H1 (cell line): ENCODE results near the gene SSTR5. TPM values are rescaled to one million over a fixed set of nuclear protein-coding genes. Genes with fewer than 3 reads are reported as not detected.

Experiments used
- CTCF ChIA-PET: fragments of 300-600 bp; sonication (Branson Sonifier 250); formaldehyde crosslinking; loops from one replicate; lab custom pipeline; 2021; ENCODE audit not compliant: partially characterized antibody; lab: Charles Lee
- POLR2A ChIA-PET: fragments of 300-600 bp; sonication (Branson Sonifier 250); formaldehyde crosslinking; loops from one replicate; lab custom pipeline; 2021; ENCODE audit warnings: inconsistent platforms; ENCODE audit not compliant: partially characterized antibody; lab: Charles Lee
- DNase-seq, 2 experiments: peaks; one replicate each; pipeline versions ENCODE4 v3.0.0 to v3.0.0-alpha.2; 2010 to 2022; ENCODE audit warnings: low spot score in 2 of 2, low read depth in 1 of 2, mixed read lengths in 1 of 2
- FAIRE-seq: peaks from 2 replicates; lab custom pipeline; 2011; peaks lifted over from hg19 to GRCh38; lab: Jason Lieb, UNC
- H2AFZ ChIP-seq: 2 replicates; pipeline ENCODE4 v1.8.1; 2012; ENCODE audit warnings: low read length, inconsistent platforms
- H2AK5ac ChIP-seq: 2 replicates; pipeline ENCODE4 v1.6.1; 2013; ENCODE audit warnings: low read depth, low read length
- H2BK120ac ChIP-seq: replicated peaks from 2 replicates; pipeline ENCODE3; 2013; ENCODE audit warnings: low read depth, low read length, inconsistent platforms
- H2BK12ac ChIP-seq: 2 replicates; pipeline ENCODE4 v1.6.1; 2013; ENCODE audit warnings: low read depth, low read length
- H2BK15ac ChIP-seq: 2 replicates; pipeline ENCODE4 v1.6.1; 2013; ENCODE audit warnings: low read length
- H2BK20ac ChIP-seq: 2 replicates; pipeline ENCODE4 v1.6.1; 2013; ENCODE audit warnings: low read length
- H2BK5ac ChIP-seq: 2 replicates; pipeline ENCODE4 v1.6.1; 2013; ENCODE audit warnings: low read depth, low read length
- H3K14ac ChIP-seq: 2 replicates; pipeline ENCODE4 v1.6.1; 2013; ENCODE audit warnings: inconsistent platforms; ENCODE audit not compliant: insufficient read length
- H3K18ac ChIP-seq: 2 replicates; pipeline ENCODE4 v1.6.1; 2013; ENCODE audit warnings: low read length; ENCODE audit errors: extremely low read depth
- H3K23ac ChIP-seq: 2 replicates; pipeline ENCODE4 v1.6.1; 2013; ENCODE audit warnings: inconsistent platforms; ENCODE audit not compliant: insufficient read length
- H3K23me2 ChIP-seq: 2 replicates; pipeline ENCODE4 v1.6.1; 2013; ENCODE audit warnings: low read depth, low read length
- H3K27ac ChIP-seq: 2 replicates; pipeline ENCODE4 v1.6.1; 2011; ENCODE audit warnings: low read depth, low read length, inconsistent platforms
- H3K27me3 ChIP-seq, 4 experiments: replicated peaks in 1 of 4; 1 replicate in 1 of 4; 2 replicates in 3 of 4; pipeline versions ENCODE4 v1.6.1 to v1.8.1; 2011 to 2013; ENCODE audit warnings: low read length in 3 of 4, mild to moderate bottlenecking in 3 of 4, inconsistent platforms in 2 of 4, mixed read lengths in 2 of 4, moderate library complexity in 1 of 4; ENCODE audit not compliant: control insufficient read depth in 3 of 4, insufficient read depth in 3 of 4; ENCODE audit errors: extremely low read depth in 1 of 4
- H3K36me3 ChIP-seq, 4 experiments: 2 replicates each; pipeline versions ENCODE4 v1.6.1 to v1.8.1; 2011 to 2013; ENCODE audit warnings: mild to moderate bottlenecking in 4 of 4, low read length in 3 of 4, moderate library complexity in 2 of 4, control low read depth in 1 of 4, inconsistent platforms in 1 of 4; ENCODE audit not compliant: insufficient read depth in 4 of 4, control insufficient read depth in 2 of 4
- H3K4ac ChIP-seq: replicated peaks from 2 replicates; pipeline ENCODE3; 2013; ENCODE audit warnings: low read length, low read depth, mixed read lengths, inconsistent platforms; ENCODE audit not compliant: insufficient read length
- H3K4me1 ChIP-seq, 4 experiments: replicated peaks in 1 of 4; 1 replicate in 1 of 4; 2 replicates in 3 of 4; pipeline versions ENCODE4 v1.6.1 to v1.8.1; 2011 to 2013; ENCODE audit warnings: low read length in 3 of 4, inconsistent platforms in 2 of 4, mixed read lengths in 1 of 4; ENCODE audit not compliant: insufficient read depth in 4 of 4, control insufficient read depth in 3 of 4
- H3K4me2 ChIP-seq, 2 experiments: 2 replicates each; pipeline versions ENCODE4 v1.6.1 to v1.8.1; 2011 to 2013; ENCODE audit warnings: low read depth in 2 of 2, low read length in 2 of 2, control low read depth in 1 of 2, inconsistent platforms in 1 of 2, mild to moderate bottlenecking in 1 of 2; ENCODE audit not compliant: insufficient read depth in 1 of 2
- H3K4me3 ChIP-seq, 4 experiments: fragments of 200-600, 300-600 bp in 1 of 4; sonication (generic), shearing (Covaris generic), sonication (Bioruptor Twin) in 1 of 4; 2 replicates each; pipeline versions ENCODE4 v1.5.1 to v1.8.1; 2011 to 2016; ENCODE audit warnings: low read length in 4 of 4, low read depth in 3 of 4, control low read depth in 2 of 4, inconsistent platforms in 2 of 4, mild to moderate bottlenecking in 2 of 4, mixed read lengths in 1 of 4, moderate library complexity in 1 of 4; ENCODE audit not compliant: insufficient read depth in 2 of 4; ENCODE audit errors: extremely low read depth in 1 of 4
- H3K56ac ChIP-seq: replicated peaks from 2 replicates; pipeline ENCODE3; 2013; ENCODE audit warnings: low read depth, mild to moderate bottlenecking, mixed read lengths, low read length, inconsistent platforms; ENCODE audit not compliant: insufficient read length
- H3K79me1 ChIP-seq: 2 replicates; pipeline ENCODE4 v1.6.1; 2013; ENCODE audit warnings: low read depth, low read length, control low read depth
- H3K79me2 ChIP-seq, 2 experiments: 2 replicates each; pipeline versions ENCODE4 v1.6.1 to v1.8.1; 2012 to 2013; ENCODE audit warnings: low read length in 2 of 2, mild to moderate bottlenecking in 2 of 2, inconsistent platforms in 1 of 2; ENCODE audit not compliant: insufficient read depth in 2 of 2, control insufficient read depth in 1 of 2
- H3K9ac ChIP-seq, 4 experiments: replicated peaks in 1 of 4; 1 replicate in 1 of 4; 2 replicates in 3 of 4; pipeline versions ENCODE4 v1.6.1 to v1.8.1; 2011 to 2013; ENCODE audit warnings: low read depth in 3 of 4, low read length in 3 of 4, control low read depth in 2 of 4, mild to moderate bottlenecking in 2 of 4, moderate library complexity in 2 of 4, inconsistent platforms in 1 of 4; ENCODE audit errors: extremely low read depth in 1 of 4
- H3K9me3 ChIP-seq, 2 experiments: 2 replicates each; pipeline versions ENCODE4 v1.6.1 to v1.8.1; 2012 to 2013; ENCODE audit warnings: mild to moderate bottlenecking in 2 of 2, moderate library complexity in 2 of 2, control low read depth in 1 of 2, inconsistent platforms in 1 of 2, low read depth in 1 of 2, low read length in 1 of 2, mixed read lengths in 1 of 2; ENCODE audit not compliant: insufficient read depth in 2 of 2
- H4K20me1 ChIP-seq, 2 experiments: replicated peaks in 1 of 2; 2 replicates each; pipeline versions ENCODE3 to v1.8.1; 2011 to 2013; ENCODE audit warnings: inconsistent platforms in 2 of 2, low read length in 2 of 2, mild to moderate bottlenecking in 1 of 2; ENCODE audit not compliant: insufficient read depth in 2 of 2, control insufficient read depth in 1 of 2
- H4K5ac ChIP-seq: 2 replicates; pipeline ENCODE4 v1.6.1; 2013; ENCODE audit warnings: low read length, low read depth, mixed read lengths, inconsistent platforms; ENCODE audit not compliant: insufficient read length
- H4K8ac ChIP-seq: 2 replicates; pipeline ENCODE4 v1.8.0; 2013; ENCODE audit warnings: mild to moderate bottlenecking, moderate library complexity, low read length, inconsistent platforms; ENCODE audit not compliant: insufficient read depth; ENCODE audit errors: extremely low read depth
- H4K91ac ChIP-seq: replicated peaks from 2 replicates; pipeline ENCODE3; 2013; ENCODE audit warnings: low read length, mixed read lengths, inconsistent platforms; ENCODE audit not compliant: insufficient read length
- ATF3 ChIP-seq: IDR thresholded peaks from 2 replicates; pipeline ENCODE4 v1.6.1; 2011; ENCODE audit warnings: low read depth, mild to moderate bottlenecking, low read length; ENCODE audit not compliant: insufficient read depth
- CBX8 ChIP-seq: fragments of 300-800, 300-1000 bp; sonication (generic); IDR thresholded peaks from 2 replicates; pipeline ENCODE4 v1.7.1; 2016; ENCODE audit warnings: low read depth, low read length, borderline replicate concordance
- GTF2F1 ChIP-seq: IDR thresholded peaks from 2 replicates; pipeline ENCODE4 v1.6.1; 2012; ENCODE audit warnings: low read depth, low read length, improper control_type of control experiment, borderline replicate concordance
- KDM1A ChIP-seq: fragments of 200-600, 300-600 bp; sonication (generic); IDR thresholded peaks from 2 replicates; pipeline ENCODE4 v1.7.1; 2016; ENCODE audit warnings: mild to moderate bottlenecking, low read length, borderline replicate concordance
- KDM4A ChIP-seq: IDR thresholded peaks from one replicate; pipeline ENCODE4 v1.7.1; 2012; ENCODE audit warnings: low read depth, mild to moderate bottlenecking, moderate library complexity, low read length, inconsistent platforms; ENCODE audit not compliant: severe bottlenecking
- MAFK ChIP-seq: IDR thresholded peaks from 2 replicates; pipeline ENCODE4 v1.6.1; 2012; ENCODE audit warnings: low read depth, mild to moderate bottlenecking, improper control_type of control experiment, low read length
- MAX ChIP-seq: IDR thresholded peaks from 2 replicates; pipeline ENCODE4 v1.6.1; 2012; ENCODE audit warnings: inconsistent platforms
- POLR2AphosphoS5 ChIP-seq: IDR thresholded peaks from 2 replicates; pipeline ENCODE4 v1.6.1; 2011; ENCODE audit warnings: low read depth, low read length
- RBBP5 ChIP-seq: IDR thresholded peaks from 2 replicates; pipeline ENCODE4 v1.7.1; 2012; ENCODE audit warnings: low read depth, mild to moderate bottlenecking, inconsistent platforms, low read length, moderate library complexity, borderline replicate concordance
- TBP ChIP-seq: IDR thresholded peaks from 2 replicates; pipeline ENCODE4 v1.6.1; 2011; ENCODE audit warnings: low read depth, low read length, improper control_type of control experiment
- WGBS, 2 experiments: shearing (Covaris generic) in 1 of 2; methylation state at CpG; one replicate each; pipeline versions ENCODE4 v1.1.6 to v1.1.7; 2013 to 2015; ENCODE audit warnings: low lambda C conversion rate in 2 of 2, mixed read lengths in 2 of 2, inconsistent platforms in 1 of 2, low coverage in 1 of 2, missing lambda C conversion rate in 1 of 2; ENCODE audit not compliant: insufficient replicate concordance in 2 of 2, insufficient coverage in 1 of 2, insufficient read length in 1 of 2; ENCODE audit errors: extremely low coverage in 1 of 2, missing lambda C conversion rate in 1 of 2; 5-methylcytosine and 5-hydroxymethylcytosine counted together
- polyA plus RNA-seq, 7 experiments: library from polyadenylated mRNA; depleted of rRNA in 3 of 7; stranded (reverse) in 5 of 7; unstranded in 2 of 7; fragments of >200 nt in 5 of 7; fragments of 200-250 nt in 2 of 7; gene quantifications; 1 replicate in 5 of 7; 2 replicates in 1 of 7; 4 replicates in 1 of 7; pipeline versions ENCODE4 v1.2.1 to v1.2.3, GENCODE V29; 2011 to 2013; ENCODE audit warnings: missing spikeins in 2 of 7, mixed read lengths in 2 of 7
- total RNA-seq: library from RNA; stranded (reverse); fragmentation: NEBNext Ultra II Directional; extraction: Animal tissue kit (Norgen Biotek cat#: 25700); gene quantifications from 2 replicates; pipeline ENCODE4 v1.2.1, GENCODE V29; 2021

The SSTR5 gene
- total and polyA plus RNA-seq, 2 of the 8 experiments (the other 6 are each of a cell fraction or from before 2014, with no cell fraction given), result 0.56 to 0.60 TPM

DNA sequence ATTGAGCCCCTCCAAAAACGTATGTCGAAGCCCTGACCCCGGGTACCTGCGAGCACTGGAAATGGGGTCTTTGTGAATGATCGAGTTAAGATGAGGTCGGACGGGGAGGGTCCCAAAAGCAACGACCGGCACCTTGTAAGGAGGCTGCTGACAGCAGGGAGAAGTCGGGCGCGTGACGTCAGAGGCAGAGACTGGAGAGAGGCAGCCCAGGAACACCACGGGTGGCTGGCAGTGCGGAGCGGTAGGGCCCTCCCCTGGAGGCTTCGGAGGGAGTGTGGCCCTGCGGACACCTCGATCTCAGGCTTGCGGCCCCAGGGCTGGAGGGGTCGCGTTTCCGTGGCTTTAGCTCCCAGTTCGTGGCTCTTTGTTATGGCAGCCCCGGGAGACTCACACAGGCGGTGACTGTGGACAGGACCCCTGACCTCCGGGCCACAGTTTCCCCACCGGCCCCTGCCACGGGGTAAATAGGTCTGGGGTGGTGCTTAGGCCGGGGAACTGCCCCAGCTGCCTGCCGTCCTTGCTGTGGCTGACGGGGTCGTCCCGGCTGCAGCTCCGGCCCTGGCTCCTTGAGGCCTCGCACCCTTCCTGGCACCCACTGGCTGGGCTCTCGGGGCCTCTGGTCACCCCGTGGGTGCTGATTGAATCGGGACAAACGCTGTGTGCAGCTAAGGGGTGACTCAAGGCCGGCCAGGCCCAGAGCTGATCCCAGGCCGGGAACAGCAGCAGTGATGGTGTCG is 10.6 kb upstream of the SSTR5 start:
- H3K4me3 ChIP-seq, result no peak overlapping the region
- no peak for FAIRE-seq
- H3K36me3 ChIP-seq, result no peaks in the 10 kb centered on the region
- no peaks in the 10 kb centered on the region for H3K23me2 ChIP-seq
- H3K79me1 ChIP-seq, result no peaks in the 10 kb centered on the region
- H3K27ac ChIP-seq, result no peak overlapping the region
- no peak overlapping the region for H2BK120ac ChIP-seq
- no peak overlapping the region for H2AFZ ChIP-seq
- H4K20me1 ChIP-seq, result no peaks in the 10 kb centered on the region
- no peak overlapping the region for H3K14ac ChIP-seq
- no peak overlapping the region for H3K23ac ChIP-seq
- no peak overlapping the region for H3K9ac ChIP-seq
- H2BK15ac ChIP-seq, result no peak overlapping the region
- H4K5ac ChIP-seq, result no peak overlapping the region
- no peak for DNase-seq
- no peak overlapping the region for H4K91ac ChIP-seq
- H3K27me3 ChIP-seq, result no peaks in the 10 kb centered on the region
- H3K79me2 ChIP-seq, result no peaks in the 10 kb centered on the region
- H4K8ac ChIP-seq, result peak overlapping the region; percentile 25; the same call in 1 of the 2 replicates
- no peaks in the 10 kb centered on the region; a peak in 1 of 7 replicates for H3K4me1 ChIP-seq
- no peak overlapping the region for H3K4me2 ChIP-seq
- no peak overlapping the region for H3K4ac ChIP-seq
- H3K18ac ChIP-seq, result no peak overlapping the region
- 84% methylated on average over 37 of the region's 43 CpGs; no CpG with 5 or more reads in 1 of the 2 experiments for WGBS, 2 experiments
- no peak overlapping the region for H2BK5ac ChIP-seq
- POLR2A ChIA-PET, result no interaction called here
- no peak overlapping the region for H2AK5ac ChIP-seq
- CTCF ChIA-PET, result interaction anchor here (1.0 to 2.0 kb wide), 4 partner anchors 12 to 132 kb away, joined by 3 to 6 read pairs (median 4); no protein-coding TSS in a partner anchor
- TF ChIP-seq TBP (no peak), POLR2AphosphoS5 (no peak), KDM4A (no peak), MAX (no peak), RBBP5 (no peak), CBX8 (no peak), GTF2F1 (no peak), KDM1A (no peak), ATF3 (no peak), MAFK (no peak)
- H3K56ac ChIP-seq, result no peak overlapping the region
- no peak overlapping the region for H2BK20ac ChIP-seq
- H2BK12ac ChIP-seq, result no peak overlapping the region
- H3K9me3 ChIP-seq, result 0 out of 4 replicates have a peak, but pooled peaks cover 0 to 6% of the 10 kb centered on the region in 2 experiments
